WI38 (cell line): ENCODE measurements around the gene RFFL.

Source experiments
- H3K4me3 ChIP-seq: 2 replicates; pipeline ENCODE4 v1.5.1; 2011; ENCODE audit warnings: low read depth, mild to moderate bottlenecking, control low read depth, low read length
- CTCF ChIP-seq: IDR thresholded peaks from 2 replicates; pipeline ENCODE4 v1.5.1; 2012; ENCODE audit warnings: low read depth, mild to moderate bottlenecking, control low read depth, low read length

Gene RFFL

DNA sequence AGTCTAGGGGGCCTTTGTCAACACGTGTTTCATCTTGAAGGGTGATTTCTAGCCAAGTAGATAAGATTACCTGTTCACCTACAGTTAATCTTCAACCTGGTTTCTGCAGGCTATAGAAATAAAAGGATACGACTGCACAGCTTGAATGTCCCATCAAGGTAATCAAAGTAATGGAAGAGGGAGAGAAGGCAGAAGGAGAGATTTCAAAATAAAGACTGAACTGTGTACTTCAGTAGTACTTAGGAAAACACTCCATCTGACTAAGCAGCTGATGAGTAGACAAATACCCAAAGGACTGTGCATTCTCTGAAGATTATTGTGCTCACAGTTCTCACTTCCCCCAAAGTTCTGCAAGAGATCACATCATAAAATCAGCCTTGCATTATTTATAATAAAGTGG is 5.8 kb upstream of the RFFL start:
- TF ChIP-seq CTCF: no peak
- no peak overlapping the region for H3K4me3 ChIP-seq

GRCh38 chr17:35068249-35068648 is 4.7 kb upstream of the RFFL start:
- TF ChIP-seq CTCF: no peak
- H3K4me3 ChIP-seq: no peak overlapping the region

DNA sequence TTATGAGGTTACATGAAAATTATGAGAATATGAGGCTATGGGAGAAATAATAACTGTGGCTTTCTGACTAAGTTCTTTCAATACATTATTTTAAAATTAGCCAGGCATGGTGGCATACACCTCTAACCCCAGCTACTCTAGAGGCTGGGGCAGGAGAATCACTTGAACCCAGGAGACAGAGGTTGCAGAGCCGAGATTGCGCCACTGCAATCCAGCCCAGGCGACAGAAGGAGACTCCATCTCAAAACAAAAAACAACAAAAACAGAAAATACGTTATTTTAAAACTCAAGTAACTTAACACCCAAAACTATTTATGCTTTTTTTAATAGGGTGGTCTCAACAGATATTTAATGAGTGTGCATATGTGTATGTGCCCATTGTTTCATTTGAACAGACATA is 2.4 kb upstream of the RFFL start:
- no peak for TF ChIP-seq CTCF
- no peak overlapping the region for H3K4me3 ChIP-seq

DNA sequence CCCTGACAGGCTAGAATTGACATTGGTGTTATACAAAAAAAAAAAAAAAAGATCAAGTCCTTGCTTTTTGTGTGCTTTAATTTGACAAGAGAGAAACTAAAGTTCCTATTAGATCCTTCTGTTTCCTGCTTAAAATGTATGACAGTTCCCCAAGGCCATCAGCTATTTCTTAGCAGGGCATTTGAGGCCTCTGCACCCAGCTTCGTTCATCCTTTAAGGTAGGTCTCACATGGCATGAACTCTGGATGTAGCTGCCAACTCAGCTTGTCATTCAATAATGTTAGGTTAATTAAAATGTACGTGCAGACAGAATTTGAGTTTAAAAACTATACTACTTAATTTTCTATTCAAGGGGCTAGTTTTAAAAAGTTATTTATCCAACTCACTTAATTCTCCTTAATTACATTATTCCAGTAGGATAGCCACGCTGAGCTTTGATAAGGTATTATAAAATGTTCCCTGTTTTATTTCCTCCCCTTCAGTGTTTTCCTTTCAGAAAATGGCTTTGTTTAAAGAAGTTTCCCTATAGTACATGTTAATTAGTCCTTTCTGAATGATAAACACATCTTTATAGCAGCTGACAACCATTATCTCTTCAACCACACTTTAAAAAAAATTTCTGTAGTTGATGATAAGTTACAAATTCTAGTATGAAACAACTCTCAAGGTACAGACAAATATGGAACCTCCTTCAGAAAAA is 1.2 kb upstream of the RFFL start:
- no peak for TF ChIP-seq CTCF
- no peak overlapping the region for H3K4me3 ChIP-seq

DNA sequence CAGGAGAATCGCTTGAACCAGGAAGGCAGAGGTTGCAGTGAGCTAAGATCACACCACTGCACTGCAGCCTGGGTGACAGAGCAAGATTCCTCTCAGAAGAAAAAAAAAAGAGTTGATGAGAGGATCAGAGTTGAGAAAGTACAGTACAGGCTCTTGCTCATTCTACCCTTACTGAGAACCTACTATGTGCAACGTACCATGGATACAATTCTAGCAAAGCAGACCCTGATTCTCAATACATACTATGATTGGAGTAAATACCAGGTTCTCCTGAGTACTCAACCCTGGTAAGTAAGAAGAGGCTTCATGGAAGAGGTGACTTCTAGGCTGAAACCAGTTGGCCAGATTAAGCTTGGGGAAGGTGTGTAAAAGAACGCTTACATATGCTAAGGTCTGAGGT is 1.2 kb downstream of the RFFL start:
- no peak for TF ChIP-seq CTCF
- H3K4me3 ChIP-seq: no peak overlapping the region

- TF ChIP-seq CTCF: no peak
- no peak overlapping the region for H3K4me3 ChIP-seq
These were observed 6.1 kb downstream of the RFFL start for GRCh38 chr17:35057332-35057915.

DNA sequence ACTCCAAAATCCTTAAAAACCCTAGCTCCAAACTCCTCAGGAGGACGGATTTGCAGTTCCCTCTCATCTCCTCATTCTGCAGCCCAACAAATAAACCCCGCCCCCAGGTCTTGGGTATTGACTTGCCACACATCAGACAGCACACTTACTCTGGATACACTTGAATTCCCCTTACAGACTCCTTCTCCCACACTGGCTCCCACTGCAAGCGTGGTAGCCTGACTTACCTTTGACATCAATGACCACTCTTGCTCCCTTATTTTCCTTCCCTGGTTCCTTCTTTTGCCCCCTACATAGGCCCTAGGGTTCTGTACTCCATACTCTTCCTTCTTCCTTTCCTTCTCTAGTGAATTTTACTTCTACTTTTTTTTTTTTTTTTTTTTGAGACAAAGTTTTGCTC is 7.5 kb downstream of the RFFL start:
- TF ChIP-seq CTCF: no peak
- H3K4me3 ChIP-seq: no peak overlapping the region
